ENCODE data around the gene MAML3.

DNA sequence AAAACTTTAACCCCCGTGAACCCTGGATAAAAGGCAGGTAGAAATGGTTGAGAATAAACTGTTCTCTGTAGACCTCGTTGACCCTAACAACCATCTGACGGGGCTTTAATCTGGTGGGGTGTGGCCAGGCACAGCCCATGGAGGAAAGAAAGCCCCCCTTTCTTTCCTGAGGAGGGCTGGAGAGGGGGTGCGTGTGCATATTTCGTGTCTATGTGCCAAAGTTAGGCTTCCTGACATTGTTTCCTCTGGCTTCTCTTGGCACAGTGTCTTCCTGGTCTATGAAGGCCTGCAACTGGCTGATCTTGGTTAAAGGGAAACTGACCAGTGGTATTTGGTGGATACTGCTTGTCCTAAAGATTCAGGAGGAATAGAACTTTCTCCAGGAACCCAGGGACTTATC lies 391.3 kb downstream of the MAML3 start:
- TF ChIP-seq, protein P1, sequence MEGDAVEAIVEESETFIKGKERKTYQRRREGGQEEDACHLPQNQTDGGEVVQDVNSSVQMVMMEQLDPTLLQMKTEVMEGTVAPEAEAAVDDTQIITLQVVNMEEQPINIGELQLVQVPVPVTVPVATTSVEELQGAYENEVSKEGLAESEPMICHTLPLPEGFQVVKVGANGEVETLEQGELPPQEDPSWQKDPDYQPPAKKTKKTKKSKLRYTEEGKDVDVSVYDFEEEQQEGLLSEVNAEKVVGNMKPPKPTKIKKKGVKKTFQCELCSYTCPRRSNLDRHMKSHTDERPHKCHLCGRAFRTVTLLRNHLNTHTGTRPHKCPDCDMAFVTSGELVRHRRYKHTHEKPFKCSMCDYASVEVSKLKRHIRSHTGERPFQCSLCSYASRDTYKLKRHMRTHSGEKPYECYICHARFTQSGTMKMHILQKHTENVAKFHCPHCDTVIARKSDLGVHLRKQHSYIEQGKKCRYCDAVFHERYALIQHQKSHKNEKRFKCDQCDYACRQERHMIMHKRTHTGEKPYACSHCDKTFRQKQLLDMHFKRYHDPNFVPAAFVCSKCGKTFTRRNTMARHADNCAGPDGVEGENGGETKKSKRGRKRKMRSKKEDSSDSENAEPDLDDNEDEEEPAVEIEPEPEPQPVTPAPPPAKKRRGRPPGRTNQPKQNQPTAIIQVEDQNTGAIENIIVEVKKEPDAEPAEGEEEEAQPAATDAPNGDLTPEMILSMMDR (IDR thresholded peaks at IDR 0.05), result no peak
- no peak for TF ChIP-seq POLR2A (IDR thresholded peaks at IDR 0.05)

All from transverse colon (tissue), 3 donors.